ENCODE results near the gene RNF217.

DNA sequence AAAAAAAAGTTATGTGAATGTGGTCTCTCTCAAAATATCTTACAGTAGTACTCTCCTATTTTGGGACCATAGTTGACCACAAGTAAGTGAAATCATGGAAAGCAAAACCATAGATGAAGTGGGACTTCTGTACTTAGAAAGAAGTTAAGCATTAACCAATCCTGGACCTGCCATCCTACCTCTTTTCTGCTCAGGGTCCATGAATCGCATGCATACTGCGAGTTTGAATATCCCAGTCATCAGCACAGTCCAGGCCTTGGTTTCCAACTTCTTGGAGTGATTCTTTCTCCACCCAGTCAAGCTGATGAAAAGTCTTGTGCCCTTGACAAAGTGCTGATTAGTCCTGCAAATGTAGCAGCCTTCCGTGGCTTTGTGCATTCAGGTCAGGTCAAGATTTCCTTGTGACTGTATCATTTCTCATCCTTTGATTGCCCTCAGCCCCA is 46.0 kb downstream of the RNF217 start:
- TF ChIP-seq EZH2 (IDR thresholded peaks at IDR 0.05) (no peak), POLR2AphosphoS5 (IDR thresholded peaks at IDR 0.05; ENCODE audit: borderline replicate concordance, low read depth, low read length) (no peak)

Data from SK-N-MC (cell line).